Breast epithelium (tissue), 3 donors: ENCODE results near the gene NCKAP5.

ENCODE experiments used
- POLR2AphosphoS5 ChIP-seq, 3 donors: sonication (generic); formaldehyde crosslinking; IDR thresholded peaks; one replicate each; pipeline ENCODE4 v1.6.1; 2017; ENCODE audit warnings: antibody characterized with exemption in 3 of 3
- TF ChIP-seq, protein P1 (sequence below), 3 donors: fragments of 450-650 bp; IDR thresholded peaks; one replicate each; pipeline ENCODE4 v1.5.1; 2016 to 2017; ENCODE audit warnings: antibody characterized with exemption in 3 of 3, mild to moderate bottlenecking in 3 of 3, moderate library complexity in 3 of 3

DNA sequence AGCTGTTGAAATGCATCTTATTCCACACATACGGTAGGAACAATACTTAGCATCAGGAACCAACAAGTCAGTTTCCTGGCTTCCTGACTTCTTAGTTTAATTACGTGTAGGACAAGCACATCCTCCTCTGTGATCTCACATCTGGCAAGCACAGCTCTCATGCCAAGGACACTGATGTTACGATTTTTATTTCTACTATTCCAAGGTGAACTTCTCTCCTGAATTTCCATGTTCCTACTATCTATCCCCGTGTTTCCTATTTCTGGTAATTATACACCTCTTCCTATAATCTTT is 374.0 kb downstream of the NCKAP5 start:
- TF ChIP-seq POLR2AphosphoS5 (IDR thresholded peaks at IDR 0.05): no peak
- TF ChIP-seq, protein P1, sequence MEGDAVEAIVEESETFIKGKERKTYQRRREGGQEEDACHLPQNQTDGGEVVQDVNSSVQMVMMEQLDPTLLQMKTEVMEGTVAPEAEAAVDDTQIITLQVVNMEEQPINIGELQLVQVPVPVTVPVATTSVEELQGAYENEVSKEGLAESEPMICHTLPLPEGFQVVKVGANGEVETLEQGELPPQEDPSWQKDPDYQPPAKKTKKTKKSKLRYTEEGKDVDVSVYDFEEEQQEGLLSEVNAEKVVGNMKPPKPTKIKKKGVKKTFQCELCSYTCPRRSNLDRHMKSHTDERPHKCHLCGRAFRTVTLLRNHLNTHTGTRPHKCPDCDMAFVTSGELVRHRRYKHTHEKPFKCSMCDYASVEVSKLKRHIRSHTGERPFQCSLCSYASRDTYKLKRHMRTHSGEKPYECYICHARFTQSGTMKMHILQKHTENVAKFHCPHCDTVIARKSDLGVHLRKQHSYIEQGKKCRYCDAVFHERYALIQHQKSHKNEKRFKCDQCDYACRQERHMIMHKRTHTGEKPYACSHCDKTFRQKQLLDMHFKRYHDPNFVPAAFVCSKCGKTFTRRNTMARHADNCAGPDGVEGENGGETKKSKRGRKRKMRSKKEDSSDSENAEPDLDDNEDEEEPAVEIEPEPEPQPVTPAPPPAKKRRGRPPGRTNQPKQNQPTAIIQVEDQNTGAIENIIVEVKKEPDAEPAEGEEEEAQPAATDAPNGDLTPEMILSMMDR (IDR thresholded peaks at IDR 0.05): no peak
